Subcutaneous preadipocyte (primary cell): ENCODE results near the gene SH3PXD2A. TPM values are rescaled to one million over a fixed set of nuclear protein-coding genes. Genes with fewer than 3 reads are reported as not detected.

ENCODE experiments used
- small RNA-seq: library from RNA; depleted of rRNA; stranded (forward); fragments of <200 nt; gene quantifications from one replicate; pipeline ENCODE3, GENCODE V24; 2012
- total RNA-seq: library from RNA; depleted of rRNA; stranded (reverse); fragments of >200 nt; gene quantifications from 2 replicates; pipeline ENCODE4 v1.2.3, GENCODE V29; 2012

SH3PXD2A gene
- 17.6 and 21.9 TPM in 2 replicates for total RNA-seq

DNA sequence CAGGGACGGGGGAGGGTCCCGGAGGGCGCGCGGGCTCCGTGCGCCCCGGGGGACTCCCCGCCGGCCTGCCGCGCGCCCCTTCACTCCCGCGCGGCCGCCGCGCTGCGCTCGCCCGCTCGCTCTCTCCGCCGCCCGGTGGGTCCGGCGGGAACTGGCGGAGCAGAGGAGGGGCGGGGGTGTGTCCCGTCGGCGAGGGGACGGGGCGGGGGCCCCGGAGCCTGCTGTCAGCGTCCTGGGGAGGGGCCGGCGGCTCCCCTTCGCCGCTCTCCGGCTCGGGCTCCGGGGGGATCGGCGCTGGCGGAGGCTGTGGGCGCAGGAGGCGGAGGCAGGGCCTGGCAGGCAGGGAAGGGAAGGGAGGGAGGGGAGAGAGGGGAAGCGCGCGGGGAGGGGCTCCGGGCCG lies at the start of gene SH3PXD2A:
Gene SH3PXD2A, minus strand, starts transcription at position 153 of the 400 bp plus-strand sequence. CDS start 310 bp downstream, outside the sequence.

Small RNA genes lying within 50 kb of the gene (small RNA-seq; reads per million reads assigned to genes)
- gene RF00019: not detected

Other genes with a start within 250 kb of the SH3PXD2A start
- 46.7 and 48.9 TPM in 2 replicates for gene STN1, start 62.6 kb upstream of the SH3PXD2A start, total RNA-seq
- 68.3 and 105 TPM in 2 replicates for gene SLK, start 111.6 kb upstream of the SH3PXD2A start, total RNA-seq
- 0.20 and 0.37 TPM in 2 replicates for gene COL17A1, start 230.3 kb upstream of the SH3PXD2A start, total RNA-seq